Heart right ventricle (tissue), 16 donors: ENCODE measurements around the gene OTUB2. TPM values are rescaled to one million over a fixed set of nuclear protein-coding genes. Genes with fewer than 3 reads are reported as not detected.

Experiments
- ATAC-seq, 8 donors: fragments of 200-7000 bp; cut with Tn5 transposase; one replicate each; pipeline ENCODE4 v1.9.1; 2020; ENCODE audit warnings: mild to moderate bottlenecking in 8 of 8, moderate library complexity in 8 of 8, moderate number of reproducible peaks in 1 of 8
- DNase-seq, 2 donors: peaks; one replicate each; pipeline ENCODE4 v3.0.0-alpha.2; 2020
- H3K27ac ChIP-seq, 10 donors: fragments of 200-600 bp; sonication (generic) in 2 of 10; one replicate each; pipeline versions ENCODE4 v1.5.0 to v1.8.0; 2020 to 2022; ENCODE audit warnings: mild to moderate bottlenecking in 3 of 10
- H3K27me3 ChIP-seq, 7 donors: fragments of 200-600 bp; one replicate each; pipeline ENCODE4 v1.8.0; 2021 to 2022; ENCODE audit warnings: mild to moderate bottlenecking in 2 of 7
- H3K36me3 ChIP-seq, 9 donors: fragments of 200-600 bp; sonication (generic) in 1 of 9; one replicate each; pipeline versions ENCODE4 v1.5.0 to v1.8.0; 2020 to 2022; ENCODE audit warnings: mild to moderate bottlenecking in 2 of 9
- H3K4me1 ChIP-seq, 9 donors: fragments of 200-600 bp; sonication (generic) in 1 of 9; one replicate each; pipeline versions ENCODE4 v1.5.0 to v1.8.0; 2020 to 2022; ENCODE audit warnings: mild to moderate bottlenecking in 4 of 9
- H3K4me3 ChIP-seq, 10 donors: fragments of 200-600 bp; sonication (generic) in 2 of 10; one replicate each; pipeline versions ENCODE4 v1.5.0 to v1.8.0; 2020 to 2022; ENCODE audit warnings: mild to moderate bottlenecking in 7 of 10, moderate library complexity in 2 of 10
- H3K9me3 ChIP-seq, 11 donors: fragments of 200-600 bp in 10 of 11; sonication (generic) in 2 of 11; one replicate each; pipeline versions ENCODE4 v1.5.0 to v1.8.0; 2013 to 2022; ENCODE audit warnings: mild to moderate bottlenecking in 2 of 11, control low read depth in 1 of 11, moderate library complexity in 1 of 11
- CTCF ChIP-seq, 9 donors: fragments of 200-600 bp; sonication (generic) in 2 of 9; IDR thresholded peaks; one replicate each; pipeline versions ENCODE4 v1.5.0 to v1.8.0; 2021 to 2022; ENCODE audit warnings: antibody characterized with exemption in 9 of 9, mild to moderate bottlenecking in 5 of 9, moderate library complexity in 1 of 9
- WGBS, 2 donors: extraction: QIAGEN DNeasy Blood & Tissue Kit; methylation state at CpG; one replicate each; pipeline ENCODE4 v1.1.7; 2013; ENCODE audit warnings: inconsistent platforms in 1 of 2; 5-methylcytosine and 5-hydroxymethylcytosine counted together
- intact Hi-C, 10 donors: fragments of 100-400 bp; cut with DNase I; formaldehyde crosslinking; loops; one replicate each; pipeline versions ENCODE4 v1.11.1 to v1.14.2; 2022
- polyA plus RNA-seq, 2 donors: library from polyadenylated mRNA; stranded (reverse); fragments of 200-250 nt; gene quantifications; one replicate each; pipeline ENCODE4 v1.2.3, GENCODE V29; 2013
- total RNA-seq, 10 donors: library from RNA; stranded (reverse); fragmentation: NEBNext Ultra II Directional in 3 of 10; extraction: Animal tissue kit (Norgen Biotek cat#: 25700) in 3 of 10; gene quantifications; one replicate each; pipeline versions ENCODE4 v1.2.1 to v1.2.4, GENCODE V29; 2021 to 2023
- donor health status: Arrhythmogenic right ventricular cardiomyopathy.
- donor health status: ischemic (EF 13 %, LVEDD 7.1; RV severe dilation, severe dysfunction).
- donor health status: healthy with polysubstance abuse.
- donor health status: DM: no; HTN: yes; CAD: no.
- donor health status: DM: no; HTN: no; CAD: no.
- donor health status: ischemic (EF 25% LVEDD 6.9; RV normal size, moderate dysfunction).
- donor health status: ischemic (EF 25% LVEDD 5.7; RV mildly dilated, moderate dysfunction).
- donor health status: healthy.
- donor health status: DM: yes; HTN: yes; CAD: no.
- donor health status: Ischemic cardiomyopathy.
- donor health status: ischemic (EF 35%, LVEDD 5.7; RV mildly dilated, moderate dysfunction).
- donor health status: nonischemic (EF 11% LVEDD 7.7; RV severe dilation, severe dysfunction).
- donor health status: DM: yes; HTN: yes; CAD: no.
- donor health status: PGD.
- donor health status: ischemic (EF 29% LVEDD 5.4; RV normal size, mild dysfunction).
- donor health status: nonischemic (EF 23%, LVEDD 6.1; RV moderate dilation, normal function).

OTUB2 gene
- total and polyA plus RNA-seq, 12 donors: 0.07 to 0.37 (median 0.16) TPM; not detected in 1

GRCh38 chr14:93977790-93978581 is 48.2 kb upstream of the OTUB2 start:
- 85 to 90% methylated on average over 11 of the region's 11 CpGs for WGBS, 2 donors
- peaks cover 7 to 87% (median 39%) of the 10 kb centered on the region in 9 donors for H3K4me1 ChIP-seq
- ATAC-seq: no peak
- no peak for DNase-seq
- no peak overlapping the region for H3K4me3 ChIP-seq
- TF ChIP-seq CTCF (IDR thresholded peaks at IDR 0.05): no peak
- no peaks in the 10 kb centered on the region for H3K36me3 ChIP-seq
- no peaks in the 10 kb centered on the region for H3K9me3 ChIP-seq
- H3K27me3 ChIP-seq: no peaks in the 10 kb centered on the region
- intact Hi-C loops: no loop called here
- H3K27ac ChIP-seq: peak overlapping the region in 9 of 10 donors; percentile 74 to 93 (median 88)

DNA sequence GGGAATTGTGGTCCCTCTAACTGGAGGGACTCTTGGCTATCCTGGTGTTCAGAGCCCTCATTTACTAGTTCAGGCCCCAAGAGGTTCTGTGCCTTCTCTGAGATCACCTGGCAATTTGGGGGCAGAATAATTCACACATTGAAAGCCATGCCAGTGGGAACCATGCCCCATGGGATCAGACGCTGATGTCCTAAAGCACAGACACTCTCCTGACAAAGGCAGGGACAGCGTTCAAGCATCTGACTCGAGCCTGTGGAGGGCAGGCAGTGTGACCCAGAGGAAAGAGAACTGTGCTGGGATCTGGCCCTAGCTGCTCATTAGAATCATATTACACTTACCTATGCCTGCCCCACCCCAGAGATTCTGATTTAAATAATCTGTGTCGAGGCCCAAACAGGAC is 47.4 kb upstream of the OTUB2 start:
- no peak for ATAC-seq
- peaks cover 7 to 87% (median 39%) of the 10 kb centered on the region in 9 donors for H3K4me1 ChIP-seq
- WGBS, 2 donors: 35 to 59% methylated on average over 4 of the region's 4 CpGs
- H3K27me3 ChIP-seq: no peaks in the 10 kb centered on the region
- intact Hi-C loops: no loop called here
- no peak for DNase-seq
- TF ChIP-seq CTCF (IDR thresholded peaks at IDR 0.05): no peak
- H3K4me3 ChIP-seq: no peak overlapping the region
- peak overlapping the region in 8 of 10 donors; percentile 23 to 91 (median 87) for H3K27ac ChIP-seq
- no peaks in the 10 kb centered on the region for H3K36me3 ChIP-seq
- no peaks in the 10 kb centered on the region for H3K9me3 ChIP-seq

GRCh38 chr14:93980456-93981201 is 45.5 kb upstream of the OTUB2 start:
- no peaks in the 10 kb centered on the region for H3K27me3 ChIP-seq
- no peaks in the 10 kb centered on the region for H3K9me3 ChIP-seq
- H3K4me1 ChIP-seq: peaks cover 7 to 87% (median 48%) of the 10 kb centered on the region in 9 donors
- peak overlapping the region; percentile 77 to 92 (median 86) for H3K27ac ChIP-seq
- 26 to 41% methylated on average over 11 of the region's 11 CpGs for WGBS, 2 donors
- no peaks in the 10 kb centered on the region for H3K36me3 ChIP-seq
- intact Hi-C loops: no loop called here
- H3K4me3 ChIP-seq: no peak overlapping the region
- no peak for TF ChIP-seq CTCF (IDR thresholded peaks at IDR 0.05)
- peak; percentile 48 to 81 (median 74) for ATAC-seq
- peak; percentile 81 to 85 for DNase-seq

DNA sequence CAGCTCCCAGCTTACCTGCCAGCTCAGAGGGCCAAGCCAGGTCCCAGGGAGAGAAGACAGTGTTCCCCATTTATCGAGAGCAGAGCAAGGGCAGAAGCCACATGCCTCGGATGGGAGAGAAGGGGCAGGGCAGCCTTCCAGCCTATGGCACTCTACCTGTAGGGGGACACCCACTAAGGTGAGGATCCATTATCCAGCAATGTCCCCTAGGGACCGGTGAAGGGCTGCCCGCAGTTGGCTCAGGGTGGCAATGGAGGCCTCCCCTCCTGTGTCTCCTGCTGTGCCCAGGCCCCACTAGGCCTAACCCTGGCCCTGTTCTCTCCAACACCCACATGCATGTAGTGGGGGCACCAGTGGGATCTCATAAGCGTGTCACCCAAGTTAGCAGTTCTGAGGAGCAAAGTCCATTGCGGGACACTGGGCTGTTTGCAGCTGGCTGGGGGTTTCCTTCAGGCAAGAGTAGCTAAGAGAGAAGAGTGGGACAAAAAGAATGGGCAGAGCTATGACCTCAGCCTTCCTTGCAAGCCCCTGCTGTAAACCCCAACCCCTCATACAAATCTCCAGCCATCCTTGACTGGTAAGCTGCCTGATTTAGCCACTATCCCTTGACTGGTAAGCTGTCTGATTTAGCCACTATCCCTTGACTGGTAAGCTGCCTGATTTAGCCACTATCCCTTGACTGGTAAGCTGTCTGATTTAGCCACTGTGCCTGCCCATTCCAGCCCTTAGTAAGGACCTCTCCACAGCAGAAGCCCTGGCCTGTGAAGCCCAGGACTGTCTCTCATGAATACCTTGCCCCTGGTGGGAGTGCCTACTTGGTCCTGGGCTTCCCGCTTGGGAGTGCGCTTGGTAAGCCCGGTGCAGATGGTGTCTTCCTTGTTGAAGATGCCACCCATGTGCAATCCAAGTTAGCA is 44.6 kb upstream of the OTUB2 start:
- no peak for TF ChIP-seq CTCF (IDR thresholded peaks at IDR 0.05)
- no peaks in the 10 kb centered on the region for H3K27me3 ChIP-seq
- no peaks in the 10 kb centered on the region for H3K9me3 ChIP-seq
- H3K36me3 ChIP-seq: no peaks in the 10 kb centered on the region
- intact Hi-C loops: no loop called here
- peak overlapping the region; percentile 77 to 92 (median 86) for H3K27ac ChIP-seq
- H3K4me3 ChIP-seq: no peak overlapping the region
- DNase-seq (no peak), ATAC-seq (peak; percentile 1 to 73 (median 50))
- peaks cover 3 to 89% (median 48%) of the 10 kb centered on the region in 9 donors for H3K4me1 ChIP-seq
- 82 to 83% methylated on average over 9 of the region's 9 CpGs for WGBS, 2 donors
